ENCODE data around the gene BAZ1A.

- TF ChIP-seq YY1 (IDR thresholded peaks at IDR 0.05; ENCODE audit: low read depth, low read length) (no peak), EZH2 (IDR thresholded peaks at IDR 0.05; ENCODE audit: low read depth, low read length, severe bottlenecking) (no peak), CBX8 (IDR thresholded peaks at IDR 0.05; ENCODE audit: borderline replicate concordance, low read depth, low read length) (no peak), POLR2A (IDR thresholded peaks at IDR 0.05; ENCODE audit: control extremely low read depth in 1 of 2, low read depth in 2 of 2, low read length in 2 of 2) (peak in 1 of 2 experiments; percentile 65; a peak in 2 of 3 replicates), SIN3A (conservative IDR thresholded peaks at IDR 0.05 in 1 of 2, IDR thresholded peaks at IDR 0.05 in 1 of 2; ENCODE audit: low read depth in 1 of 2, low read length in 2 of 2) (peak in 1 of 2 experiments; percentile 46; a peak in 1 of 4 replicates), EP300 (IDR thresholded peaks at IDR 0.05; ENCODE audit: borderline replicate concordance in 1 of 2, low read depth in 2 of 2, low read length in 2 of 2) (no peak), CTCF (IDR thresholded peaks at IDR 0.05; ENCODE audit: control extremely low read depth in 1 of 3, insufficient read depth in 1 of 3, low read depth in 1 of 3, low read length in 3 of 3) (no peak), CBX5 (IDR thresholded peaks at IDR 0.05; ENCODE audit: low read depth, low read length) (no peak), JUN (IDR thresholded peaks at IDR 0.05; ENCODE audit: low read depth, low read length) (no peak), SP2 (IDR thresholded peaks at IDR 0.05; ENCODE audit: low read length) (no peak)
Observed at GRCh38 chr14:34875031-34875922, at the start of gene BAZ1A.
